ENCODE measurements around the gene SERGEF. TPM values are rescaled to one million over a fixed set of nuclear protein-coding genes. Genes with fewer than 3 reads are reported as not detected.
A peak's percentile ranks its signal among the peaks of the same experiment; 100 is the strongest.

The SERGEF gene
- total RNA-seq, 1 donor from 2014 or later = 15.2 TPM

- intact Hi-C loops (cut with DNase I) = loop anchor here (10.0 kb wide), 2 partner anchors 114 to 126 kb away; partner anchors contain the start of gene KCNC1
- no peak for DNase-seq (ENCODE audit: missing footprints)
- ATAC-seq = no peak
Observed at GRCh38 chr11:17848715-17849114, 164.1 kb downstream of the SERGEF start.

DNA sequence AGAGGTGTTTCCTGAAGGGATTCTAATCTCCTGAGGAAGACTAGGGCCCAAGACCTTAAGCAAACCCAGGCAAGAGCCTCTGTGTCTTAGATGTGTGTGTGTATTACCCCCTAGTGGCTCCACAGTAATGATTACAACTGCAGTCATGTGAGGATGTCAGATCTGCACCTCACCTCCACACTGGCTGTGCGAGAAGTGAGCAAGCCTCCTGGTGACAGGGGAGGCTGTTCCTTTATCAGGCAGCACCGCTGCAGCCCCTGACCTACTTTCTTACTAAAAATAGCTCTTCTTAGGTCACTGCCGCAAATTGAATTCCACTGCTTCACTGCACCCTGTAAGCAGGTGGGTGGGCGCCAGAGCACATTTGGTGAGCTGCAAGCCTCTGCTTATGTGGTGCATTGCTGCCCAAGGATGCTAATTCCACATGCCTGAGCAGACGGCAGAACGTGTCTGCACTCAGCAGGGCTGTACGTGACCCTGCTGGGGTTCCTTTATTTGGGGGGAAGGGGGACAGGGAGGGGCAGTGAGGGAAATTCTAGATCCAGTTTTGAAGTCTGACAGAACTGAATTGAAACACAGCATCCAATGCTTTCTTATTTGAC is 165.9 kb downstream of the SERGEF start:
- peak; percentile 67 for ATAC-seq
- intact Hi-C loops (cut with DNase I) = loop anchor here (10.0 kb wide), 2 partner anchors 112 to 128 kb away; partner anchors contain the start of gene KCNC1
- DNase-seq (ENCODE audit: missing footprints) = no peak

GRCh38 chr11:17845431-17845881 is 167.4 kb downstream of the SERGEF start:
- DNase-seq (ENCODE audit: missing footprints) = no peak
- intact Hi-C loops (cut with DNase I) = loop anchor here (10.0 kb wide), 2 partner anchors 111 to 129 kb away; partner anchors contain the start of gene KCNC1
- ATAC-seq = peak; percentile 65

GRCh38 chr11:17840101-17840548 is 172.7 kb downstream of the SERGEF start:
- ATAC-seq (no peak), DNase-seq (ENCODE audit: missing footprints) (no peak)
- intact Hi-C loops (cut with DNase I) = loop anchor here (10.0 kb wide), 2 partner anchors 105 to 135 kb away; partner anchors contain the start of gene KCNC1

- ATAC-seq = no peak
- intact Hi-C loops (cut with DNase I) = no loop called here
- DNase-seq (ENCODE audit: missing footprints) = no peak
Observed at GRCh38 chr11:17839450-17839849, 173.4 kb downstream of the SERGEF start.

DNA sequence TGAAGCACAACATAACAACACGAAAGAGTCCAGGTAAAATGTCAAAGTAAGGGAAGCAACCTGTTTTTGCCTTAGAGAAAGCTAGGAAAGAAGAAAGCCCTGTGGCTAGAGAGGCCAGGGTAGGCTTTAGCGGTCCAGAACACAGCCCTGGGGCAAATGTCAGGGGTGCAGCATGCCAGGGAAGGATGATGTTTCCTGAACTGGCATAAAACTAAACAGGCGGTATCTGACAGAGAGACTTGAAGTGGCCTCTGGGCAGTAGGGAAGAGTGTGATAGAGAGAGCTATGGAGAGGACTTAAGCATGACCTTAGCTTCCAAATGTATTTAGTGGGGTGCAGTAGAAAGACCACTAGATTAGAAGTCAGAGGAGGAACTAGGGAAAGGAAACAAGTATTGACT is 174.7 kb downstream of the SERGEF start:
- DNase-seq (ENCODE audit: missing footprints) (no peak), ATAC-seq (no peak)
- intact Hi-C loops (cut with DNase I) = no loop called here

GRCh38 chr11:17831883-17832282 is 181.0 kb downstream of the SERGEF start:
- DNase-seq (ENCODE audit: missing footprints) (no peak), ATAC-seq (no peak)
- intact Hi-C loops (cut with DNase I) = no loop called here

DNA sequence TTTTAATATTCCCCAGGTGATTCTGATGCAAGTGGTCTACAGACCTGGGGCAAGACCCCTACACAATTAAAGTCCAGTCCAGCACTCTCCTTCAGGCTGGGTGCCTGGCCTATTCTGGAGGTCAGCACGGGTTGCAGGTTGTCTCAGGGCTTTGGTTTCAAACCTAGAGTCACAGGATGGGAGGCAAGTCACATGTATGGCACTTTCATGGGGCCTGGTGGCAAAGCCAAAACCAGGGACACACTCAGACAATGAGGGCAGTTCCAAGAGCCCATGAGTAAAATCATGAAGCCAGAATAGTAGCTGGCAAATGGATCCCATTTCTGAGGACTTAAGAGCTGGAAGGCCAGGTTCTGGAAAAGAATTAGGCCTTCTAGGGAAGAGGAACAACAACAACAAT is 181.6 kb downstream of the SERGEF start:
- ATAC-seq (no peak), DNase-seq (ENCODE audit: missing footprints) (no peak)
- intact Hi-C loops (cut with DNase I) = no loop called here

- intact Hi-C loops (cut with DNase I) = loop anchor here (5.0 kb wide), 1 partner anchor 66 kb away; no protein-coding TSS in a partner anchor
- peak; percentile 95 for ATAC-seq
- DNase-seq (ENCODE audit: missing footprints) = peak; percentile 78
Observed at GRCh38 chr11:17828311-17828751, 184.5 kb downstream of the SERGEF start.

GRCh38 chr11:17827006-17827405 is 185.8 kb downstream of the SERGEF start:
- intact Hi-C loops (cut with DNase I) = loop anchor here (5.0 kb wide), 1 partner anchor 65 kb away; no protein-coding TSS in a partner anchor
- ATAC-seq (no peak), DNase-seq (ENCODE audit: missing footprints) (no peak)

DNA sequence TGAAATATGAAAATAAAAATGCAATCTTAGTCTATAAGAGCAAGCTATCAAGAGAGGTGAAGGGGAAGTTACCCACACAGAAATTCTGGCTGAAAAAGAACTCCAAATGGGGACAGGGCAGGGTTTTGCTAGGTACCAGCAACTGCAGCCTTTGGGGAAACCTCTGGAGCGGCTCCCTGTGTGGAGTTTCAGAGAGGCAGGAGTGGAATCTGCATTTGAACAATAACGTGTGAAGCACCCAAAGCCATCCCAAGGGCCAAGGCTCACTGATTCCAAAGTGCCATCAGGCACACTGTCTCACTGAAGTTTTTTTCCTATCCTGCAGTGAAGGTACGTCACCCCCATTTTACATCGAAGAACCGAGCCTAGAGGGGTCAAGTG is 190.5 kb downstream of the SERGEF start:
- DNase-seq (ENCODE audit: missing footprints) = no peak
- ATAC-seq = no peak
- intact Hi-C loops (cut with DNase I) = no loop called here

GRCh38 chr11:17821648-17822400 is 191.0 kb downstream of the SERGEF start:
- intact Hi-C loops (cut with DNase I) = no loop called here
- ATAC-seq (peak; percentile 81), DNase-seq (ENCODE audit: missing footprints) (peak; percentile 77)

- intact Hi-C loops (cut with DNase I) = no loop called here
- peak; percentile 47 for ATAC-seq
- no peak for DNase-seq (ENCODE audit: missing footprints)
Observed at GRCh38 chr11:17816232-17816931, 196.5 kb downstream of the SERGEF start.

DNA sequence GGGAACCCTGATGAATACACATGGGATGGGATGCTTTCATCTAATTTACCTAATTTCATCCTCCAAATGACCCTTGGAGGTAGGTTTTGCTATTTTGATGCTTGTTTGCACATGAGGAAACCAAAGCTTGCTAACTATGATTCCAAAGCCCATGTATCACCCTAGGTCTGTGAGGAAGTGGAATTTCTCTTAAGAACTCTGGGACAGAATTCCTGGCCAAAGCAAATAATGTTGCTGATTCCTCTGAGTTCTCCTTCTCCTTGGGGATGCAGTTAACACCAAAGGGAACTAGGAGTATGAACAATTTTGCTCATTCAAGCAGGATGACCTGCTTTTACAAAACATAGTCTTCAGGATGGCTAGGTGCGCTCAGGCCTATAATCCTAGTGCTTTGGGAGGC is 198.3 kb downstream of the SERGEF start:
- DNase-seq (ENCODE audit: missing footprints) = no peak
- ATAC-seq = no peak
- intact Hi-C loops (cut with DNase I) = no loop called here

DNA sequence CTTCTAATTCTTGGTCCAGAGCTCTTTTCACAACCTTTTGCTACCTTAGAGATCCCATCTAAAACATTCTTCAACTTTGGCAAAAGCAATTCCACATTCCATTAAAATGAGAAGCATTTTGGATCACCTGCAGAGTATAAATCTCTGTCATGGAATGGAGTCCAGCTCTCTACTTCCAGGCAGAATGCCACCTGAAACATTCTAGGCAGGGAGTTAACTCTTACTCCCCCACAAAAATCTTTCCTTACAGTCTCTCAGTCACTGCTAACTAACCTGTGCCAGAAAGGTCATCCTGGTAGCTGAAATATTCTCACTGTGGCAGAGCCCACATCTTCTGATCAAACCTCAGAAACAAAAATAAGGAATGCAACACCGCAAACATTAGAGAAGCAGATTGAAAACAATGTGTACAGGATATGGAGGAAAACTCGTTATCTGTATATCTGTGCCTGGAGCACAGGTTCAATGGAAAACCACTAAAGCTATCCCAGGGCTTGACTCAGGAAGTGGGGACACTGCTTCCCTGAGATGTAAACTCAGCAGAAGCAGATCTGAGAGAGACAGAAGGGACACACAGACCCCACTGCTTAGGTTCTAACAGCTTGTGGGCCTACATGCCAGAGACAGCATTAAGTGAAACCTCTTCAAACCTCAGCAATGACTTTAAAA is 199.3 kb downstream of the SERGEF start:
- DNase-seq (ENCODE audit: missing footprints) (no peak), ATAC-seq (no peak)
- intact Hi-C loops (cut with DNase I) = no loop called here

DNA sequence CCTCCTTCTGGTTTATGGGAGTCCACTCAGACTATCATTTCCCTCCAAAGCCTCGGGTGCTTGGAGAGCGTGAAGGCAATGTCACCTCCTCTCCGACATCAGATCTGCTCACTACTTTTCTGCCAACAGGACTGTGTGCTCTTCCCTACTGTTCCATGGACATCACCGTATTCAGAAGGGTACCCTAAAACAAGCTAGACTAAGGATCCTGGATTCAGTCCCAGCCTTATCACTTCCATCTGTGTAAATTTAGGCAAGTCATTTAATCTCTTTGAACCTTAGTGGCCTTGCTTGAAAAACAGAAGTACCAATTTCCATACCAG is 200.0 kb downstream of the SERGEF start:
- no peak for ATAC-seq
- no peak for DNase-seq (ENCODE audit: missing footprints)
- intact Hi-C loops (cut with DNase I) = no loop called here

GRCh38 chr11:17812091-17812864 is 200.6 kb downstream of the SERGEF start:
- DNase-seq (ENCODE audit: missing footprints) = no peak
- intact Hi-C loops (cut with DNase I) = no loop called here
- ATAC-seq = no peak

DNA sequence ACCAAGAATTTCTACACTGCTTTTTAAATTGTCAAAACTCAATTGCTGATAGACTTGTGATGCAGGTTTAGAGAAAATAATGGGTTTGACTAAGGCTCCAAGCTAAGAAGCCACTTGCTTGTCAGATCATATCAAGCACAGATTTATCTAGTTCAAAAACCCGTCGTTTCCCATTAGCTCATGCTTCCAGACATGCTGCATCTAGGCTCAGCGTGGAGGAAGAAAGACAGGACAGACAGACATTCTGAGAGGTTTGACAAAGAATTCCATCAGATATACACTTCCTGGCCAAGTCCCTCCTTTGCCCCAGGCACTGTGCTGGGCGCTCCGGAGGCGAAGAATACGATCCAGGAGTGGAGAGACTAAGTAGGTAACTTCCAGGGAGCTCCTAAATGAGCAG is 201.5 kb downstream of the SERGEF start:
- no peak for ATAC-seq
- no peak for DNase-seq (ENCODE audit: missing footprints)
- intact Hi-C loops (cut with DNase I) = no loop called here

All from Right ventricle myocardium inferior (tissue), 1 donor.